Nephron progenitor cell (in vitro differentiated cells): Measurements from ENCODE around the gene SELPLG.
"Not testable (repeated sequence)": the region's sequence is repeated elsewhere in the genome, so short reads cannot be mapped to it uniquely, and the experiment has no call there.

Source experiments
- DNase-seq: peaks from one replicate; pipeline ENCODE4 v3.0.0; 2021
- H3K27ac Mint-ChIP-seq: 2 replicates; pipeline ENCODE4 v1.8.0; 2021; ENCODE audit warnings: mild to moderate bottlenecking, moderate library complexity, mixed read lengths
- H3K27me3 Mint-ChIP-seq: 2 replicates; pipeline ENCODE4 v1.8.0; 2021; ENCODE audit warnings: mild to moderate bottlenecking, low read depth, mixed read lengths; ENCODE audit not compliant: poor library complexity
- H3K36me3 Mint-ChIP-seq: 2 replicates; pipeline ENCODE4 v1.8.0; 2021; ENCODE audit warnings: low read depth, mixed read lengths
- H3K4me1 Mint-ChIP-seq: 2 replicates; pipeline ENCODE4 v1.8.0; 2021; ENCODE audit warnings: mixed read lengths
- H3K4me3 Mint-ChIP-seq: 2 replicates; pipeline ENCODE4 v1.8.0; 2021; ENCODE audit warnings: mild to moderate bottlenecking, moderate library complexity, mixed read lengths
- H3K9me3 Mint-ChIP-seq: 2 replicates; pipeline ENCODE4 v1.8.0; 2021; ENCODE audit warnings: mild to moderate bottlenecking, moderate library complexity, mixed read lengths
- TF ChIP-seq, protein P1 (sequence below): fragments of 200-600 bp; sonication (generic); IDR thresholded peaks from 2 replicates; pipeline ENCODE4 v1.5.0; 2021; ENCODE audit warnings: antibody characterized with exemption

The SELPLG gene

DNA sequence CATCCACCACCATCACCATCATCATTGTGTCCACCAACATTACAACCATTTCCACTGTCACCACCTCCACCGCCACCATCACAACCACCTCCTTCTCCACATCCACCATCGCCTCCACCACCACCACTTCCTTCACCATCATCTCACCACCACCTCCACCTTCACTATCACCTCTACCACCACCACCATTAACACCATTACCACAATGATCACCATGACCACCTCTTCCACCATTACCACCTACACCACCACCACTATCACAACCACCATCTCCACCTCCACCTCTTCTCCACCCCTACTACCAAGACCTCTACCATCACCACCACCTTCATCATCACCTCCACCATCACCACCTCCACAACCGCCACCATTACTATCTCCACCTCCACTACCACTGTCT, 54.9 kb downstream of the SELPLG start:
- TF ChIP-seq, protein P1, sequence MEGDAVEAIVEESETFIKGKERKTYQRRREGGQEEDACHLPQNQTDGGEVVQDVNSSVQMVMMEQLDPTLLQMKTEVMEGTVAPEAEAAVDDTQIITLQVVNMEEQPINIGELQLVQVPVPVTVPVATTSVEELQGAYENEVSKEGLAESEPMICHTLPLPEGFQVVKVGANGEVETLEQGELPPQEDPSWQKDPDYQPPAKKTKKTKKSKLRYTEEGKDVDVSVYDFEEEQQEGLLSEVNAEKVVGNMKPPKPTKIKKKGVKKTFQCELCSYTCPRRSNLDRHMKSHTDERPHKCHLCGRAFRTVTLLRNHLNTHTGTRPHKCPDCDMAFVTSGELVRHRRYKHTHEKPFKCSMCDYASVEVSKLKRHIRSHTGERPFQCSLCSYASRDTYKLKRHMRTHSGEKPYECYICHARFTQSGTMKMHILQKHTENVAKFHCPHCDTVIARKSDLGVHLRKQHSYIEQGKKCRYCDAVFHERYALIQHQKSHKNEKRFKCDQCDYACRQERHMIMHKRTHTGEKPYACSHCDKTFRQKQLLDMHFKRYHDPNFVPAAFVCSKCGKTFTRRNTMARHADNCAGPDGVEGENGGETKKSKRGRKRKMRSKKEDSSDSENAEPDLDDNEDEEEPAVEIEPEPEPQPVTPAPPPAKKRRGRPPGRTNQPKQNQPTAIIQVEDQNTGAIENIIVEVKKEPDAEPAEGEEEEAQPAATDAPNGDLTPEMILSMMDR, result no peak
- Mint-ChIP-seq H3K27me3 (peaks cover 17% of the 10 kb centered on the region), H3K9me3 (no peaks in the 10 kb centered on the region), H3K4me3 (no peak overlapping the region), H3K4me1 (peaks cover 32% of the 10 kb centered on the region), H3K27ac (no peak overlapping the region), H3K36me3 (no peaks in the 10 kb centered on the region)
- DNase-seq, result no peak

DNA sequence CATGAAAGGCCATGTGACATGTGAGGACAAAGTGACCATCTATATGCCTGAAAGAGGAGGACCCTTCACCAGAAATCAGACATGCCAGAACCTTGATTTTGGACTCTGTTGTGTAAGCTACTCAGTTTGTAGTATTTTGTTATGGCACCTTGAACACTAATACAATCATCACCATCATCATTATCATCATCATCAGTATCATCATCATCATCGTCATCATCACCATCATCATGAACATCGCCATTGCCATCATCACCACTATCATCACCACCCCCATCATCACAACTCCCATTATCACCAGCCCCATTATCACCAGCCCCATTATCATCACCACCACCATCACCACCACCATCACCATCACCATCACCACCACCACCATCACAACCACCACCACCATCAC, 55.4 kb downstream of the SELPLG start:
- Mint-ChIP-seq H3K27me3 (peaks cover 19% of the 10 kb centered on the region), H3K36me3 (no peaks in the 10 kb centered on the region), H3K4me1 (peaks cover 27% of the 10 kb centered on the region), H3K9me3 (no peaks in the 10 kb centered on the region), H3K4me3 (no peak overlapping the region), H3K27ac (no peak overlapping the region)
- DNase-seq, result no peak
- TF ChIP-seq, protein P1, result no peak

DNA sequence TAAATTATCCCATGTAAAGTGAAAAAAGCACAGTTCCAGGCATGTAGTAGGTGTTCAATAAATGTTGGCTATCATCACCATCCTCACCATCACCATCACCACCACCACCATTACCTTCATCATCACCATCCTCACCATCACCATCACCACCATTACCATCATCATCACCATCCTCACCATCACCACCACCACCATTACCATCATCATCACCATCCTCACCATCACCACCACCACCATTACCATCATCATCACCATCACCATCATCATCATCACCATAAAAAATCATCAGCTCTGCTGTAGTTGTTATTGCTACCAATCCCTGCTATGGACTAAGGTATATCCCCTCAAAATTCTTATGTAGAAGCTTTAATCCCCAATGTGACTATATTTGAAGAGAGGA, 56.2 kb downstream of the SELPLG start:
- Mint-ChIP-seq H3K27ac (no peak overlapping the region), H3K4me1 (peaks cover 19% of the 10 kb centered on the region), H3K27me3 (peaks cover 19% of the 10 kb centered on the region), H3K36me3 (no peaks in the 10 kb centered on the region), H3K9me3 (no peaks in the 10 kb centered on the region), H3K4me3 (no peak overlapping the region)
- TF ChIP-seq, protein P1, result no peak
- no peak for DNase-seq

DNA sequence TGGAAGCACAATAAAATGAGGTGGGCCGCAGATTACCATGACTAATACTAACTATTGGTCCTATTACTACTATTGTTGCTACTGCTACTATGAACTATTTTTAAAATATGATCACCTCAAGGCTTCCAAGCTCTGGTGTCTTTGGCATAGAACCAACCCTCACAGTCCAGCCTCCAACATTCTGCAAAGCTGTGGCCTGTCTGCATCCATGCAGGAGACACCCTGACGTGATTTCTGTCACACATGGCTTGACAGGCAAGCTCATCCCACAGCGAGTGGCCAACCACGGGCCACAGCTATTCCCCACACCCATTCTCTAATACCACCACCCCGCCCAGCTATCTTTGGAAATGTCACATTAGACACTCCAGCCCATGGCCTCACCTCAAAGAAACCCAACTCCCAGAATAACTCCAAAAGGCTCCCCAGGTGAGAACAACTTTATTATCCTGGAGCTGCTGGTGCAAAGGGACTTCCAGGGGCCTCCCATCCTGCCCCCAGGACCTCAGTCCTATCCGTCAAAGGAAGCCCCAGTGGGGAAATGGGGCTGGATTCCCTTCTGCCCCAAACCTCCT, 56.9 kb downstream of the SELPLG start:
- Mint-ChIP-seq H3K27ac (no peak overlapping the region), H3K9me3 (no peaks in the 10 kb centered on the region), H3K4me1 (peaks cover 19% of the 10 kb centered on the region), H3K4me3 (no peak overlapping the region), H3K36me3 (no peaks in the 10 kb centered on the region), H3K27me3 (peaks cover 19% of the 10 kb centered on the region)
- TF ChIP-seq, protein P1, result no peak
- no peak for DNase-seq

DNA sequence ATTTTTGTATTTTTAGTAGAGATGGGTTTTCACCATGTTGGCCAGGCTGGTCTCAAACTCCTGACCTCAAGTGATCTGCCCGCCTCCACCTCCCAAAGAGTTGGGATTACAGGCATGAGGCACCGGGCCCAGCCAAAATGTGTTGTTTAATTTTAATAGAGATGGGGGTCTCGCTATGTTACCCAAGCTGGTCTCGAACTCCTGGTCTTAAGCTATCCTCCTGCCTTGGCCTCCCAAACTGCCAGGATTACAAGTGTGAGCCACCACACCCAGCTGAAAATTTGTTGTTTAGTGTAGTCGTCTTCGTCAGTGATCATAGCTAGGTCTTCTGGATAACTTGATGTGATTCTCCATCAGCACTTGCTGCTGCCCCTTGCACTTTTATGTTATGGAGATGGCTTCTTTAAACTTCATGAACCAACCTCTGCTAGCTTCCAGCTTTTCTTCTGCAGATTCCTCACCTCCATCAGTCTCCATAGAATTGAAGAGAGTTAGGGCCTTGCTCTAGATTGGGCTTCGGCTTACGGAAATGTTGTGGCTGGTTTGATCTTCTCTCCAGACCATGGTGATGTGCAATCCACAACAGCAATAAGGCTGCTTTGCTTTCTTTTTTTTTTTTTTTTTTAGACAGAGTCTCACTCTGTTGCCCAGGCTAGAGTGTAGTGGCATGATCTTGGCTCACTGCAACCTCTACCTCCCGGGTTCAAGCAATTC, 58.3 kb downstream of the SELPLG start:
- TF ChIP-seq, protein P1, result no peak

DNA sequence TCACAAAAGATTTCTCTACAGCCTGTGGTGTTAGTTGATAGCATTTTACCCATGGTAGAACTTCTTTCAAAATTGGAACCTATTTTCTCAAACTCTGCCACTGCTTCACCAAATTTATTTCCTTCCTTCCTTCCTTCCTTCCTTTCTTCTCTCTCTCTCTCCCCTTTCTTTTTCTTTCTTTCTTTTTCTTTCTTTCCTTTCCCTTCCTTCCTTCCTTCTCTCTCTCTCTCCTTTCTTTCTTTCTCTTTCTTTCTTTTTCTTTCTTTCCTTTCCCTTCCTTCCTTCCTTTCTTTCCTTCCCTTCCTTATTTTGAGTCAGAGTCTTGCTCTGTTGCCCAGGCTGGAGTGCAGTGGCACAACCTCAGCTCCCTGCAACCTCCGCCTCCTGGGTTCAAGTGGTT, 59.4 kb downstream of the SELPLG start:
- not testable (repeated sequence) for H3K36me3 Mint-ChIP-seq, H3K9me3 Mint-ChIP-seq, H3K27ac Mint-ChIP-seq, H3K4me3 Mint-ChIP-seq, DNase-seq, H3K4me1 Mint-ChIP-seq
- H3K27me3 Mint-ChIP-seq, result peaks cover 19% of the 10 kb centered on the region

More for the DNA sequence above, 58.3 kb downstream of the SELPLG start:
- H3K27me3 Mint-ChIP-seq, result peaks cover 19% of the 10 kb centered on the region
- DNase-seq, result no peak
- H3K9me3 Mint-ChIP-seq, result no peaks in the 10 kb centered on the region
- peaks cover 13% of the 10 kb centered on the region for H3K4me1 Mint-ChIP-seq
- no peak overlapping the region for H3K4me3 Mint-ChIP-seq
- no peaks in the 10 kb centered on the region for H3K36me3 Mint-ChIP-seq
- H3K27ac Mint-ChIP-seq, result no peak overlapping the region
